EL (cell line): Measurements from ENCODE around the gene PLCD4.

Source experiments
- DNase-seq: peaks from one replicate; pipeline ENCODE4 v3.0.0-alpha.2; 2016

PLCD4 gene

DNA sequence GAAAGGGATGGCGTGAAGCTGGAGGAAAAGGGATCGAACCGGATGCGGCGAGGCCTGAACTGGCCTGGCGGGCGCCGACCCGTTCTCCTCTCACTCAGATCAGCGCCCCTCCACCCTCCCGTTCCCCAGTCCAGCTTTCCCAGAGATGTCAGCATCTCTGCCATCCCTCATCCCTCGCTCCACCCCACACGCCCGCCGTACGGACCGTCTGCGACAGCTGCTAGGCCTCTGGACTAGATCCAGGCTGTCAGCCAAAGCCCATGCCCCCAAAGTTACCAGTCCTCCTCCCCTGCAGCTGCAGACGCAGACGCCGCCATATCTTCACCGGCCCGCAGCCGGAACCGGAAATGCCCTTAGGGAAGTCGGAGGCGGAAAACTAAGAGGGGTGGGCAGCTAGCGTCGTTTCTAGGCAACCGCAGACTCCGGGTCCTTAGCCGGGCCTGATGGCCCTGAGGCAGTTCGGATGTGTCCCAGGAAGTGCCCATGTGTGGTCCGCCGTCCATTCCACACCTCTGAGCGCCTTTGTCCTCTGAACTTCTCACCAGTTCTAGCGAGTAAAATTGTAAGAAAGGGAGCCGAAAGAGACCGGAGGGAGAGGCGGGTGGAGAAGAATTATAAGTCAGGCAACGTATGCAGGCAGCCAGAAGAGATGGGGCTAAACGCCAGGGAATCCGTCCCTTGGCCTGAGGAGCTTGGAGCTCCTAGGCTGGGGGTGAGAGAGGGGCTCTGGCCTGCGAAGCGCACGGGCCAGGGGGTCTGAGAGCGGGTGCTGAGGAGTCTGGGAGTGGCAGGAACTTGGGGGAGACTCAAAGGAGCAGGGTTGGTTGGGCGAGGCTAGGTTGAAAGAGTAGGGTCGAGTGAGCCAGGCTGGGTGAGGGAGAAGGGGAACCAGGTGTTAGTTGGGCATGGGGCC, 64.2 kb downstream of the PLCD4 start, which contains the start of the genes RNF25 and STK36:
Gene RNF25, minus strand, starts transcription at position 349 of the 913 bp plus-strand sequence. Its CDS starts 32 bp downstream, at position 317.
Gene STK36, plus strand, starts transcription at position 433 of the 913 bp plus-strand sequence. CDS start 744 bp downstream, outside the sequence.
- DNase-seq: peak; percentile 92

DNA sequence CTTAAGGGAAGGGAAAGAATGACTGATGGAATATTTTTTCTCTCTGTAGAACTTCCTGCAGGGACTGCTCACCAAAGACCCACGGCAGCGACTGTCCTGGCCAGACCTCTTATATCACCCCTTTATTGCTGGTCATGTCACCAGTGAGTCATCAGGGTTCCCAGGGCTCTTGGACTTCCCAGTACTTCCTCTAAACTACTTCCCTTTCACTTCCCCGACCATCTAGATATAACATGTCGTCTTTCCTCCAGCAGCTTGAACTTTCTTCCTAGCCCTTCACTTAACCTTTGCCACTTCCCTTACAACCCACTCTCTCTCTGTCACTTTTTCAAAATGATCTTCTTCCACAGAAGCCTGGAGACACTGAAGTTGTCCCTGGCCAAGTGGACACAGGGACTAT, 71.4 kb downstream of the PLCD4 start:
- DNase-seq: peak; percentile 46

DNA sequence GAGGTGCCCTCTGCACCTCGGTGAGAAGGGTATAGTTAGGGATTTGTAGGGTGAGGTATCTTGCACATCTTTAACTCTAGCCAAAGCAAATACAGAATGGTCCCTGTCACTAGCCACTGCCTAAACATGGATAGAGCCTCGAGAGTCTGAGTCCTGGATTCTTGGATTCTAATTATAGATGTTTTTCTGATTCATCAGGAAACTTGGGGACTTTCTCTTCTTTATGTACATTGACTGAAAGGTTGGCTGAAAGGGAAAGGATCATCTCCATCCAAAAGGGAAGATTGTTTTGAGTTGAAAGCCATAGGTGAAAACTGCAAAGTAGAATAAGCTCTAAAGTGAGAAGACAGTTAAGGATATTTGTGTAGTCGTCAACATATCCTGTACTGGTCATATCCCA, 72.4 kb downstream of the PLCD4 start:
- no peak for DNase-seq
